Measurements from ENCODE around the gene EGFLAM. TPM values are rescaled to one million over a fixed set of nuclear protein-coding genes. Genes with fewer than 3 reads are reported as not detected.

Gene EGFLAM
- total and polyA plus RNA-seq, 3 donors from 2014 or later, result 12.0 to 38.8 (median 15.2) TPM

DNA sequence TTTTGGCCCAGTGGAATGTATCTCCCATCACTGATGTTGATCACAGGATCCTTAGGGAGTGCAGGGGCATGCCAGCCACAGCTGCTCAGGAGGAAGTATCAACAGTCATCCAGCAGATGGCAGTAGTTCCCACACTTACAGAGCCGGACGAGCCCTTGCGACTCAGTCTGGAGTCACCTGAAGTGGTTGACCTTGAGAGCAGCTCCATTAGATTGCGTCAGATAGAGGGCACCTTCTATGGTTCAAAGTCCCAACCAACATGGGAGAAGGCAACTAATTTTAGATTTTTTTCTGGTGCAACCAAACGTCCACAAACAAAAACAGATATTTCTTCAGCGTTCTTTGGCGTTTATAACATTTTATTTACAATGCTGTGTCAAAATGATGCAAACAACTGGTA, 124.5 kb downstream of the EGFLAM start:
- Histone ChIP-seq H3K27me3 (no peaks in the 10 kb centered on the region), H3K4me3 (no peak overlapping the region), H3K9me3 (no peaks in the 10 kb centered on the region), H3K4me1 (no peaks in the 10 kb centered on the region), H3K27ac (no peak overlapping the region), H3K36me3 (ENCODE audit: low read depth, missing control alignments) (no peaks in the 10 kb centered on the region)
- intact Hi-C loops (cut with DNase I; ENCODE audit: low total_unique reads), result loop anchor here (5.0 kb wide), 1 partner anchor 429 kb away; no protein-coding TSS in a partner anchor
- TF ChIP-seq, protein P1, sequence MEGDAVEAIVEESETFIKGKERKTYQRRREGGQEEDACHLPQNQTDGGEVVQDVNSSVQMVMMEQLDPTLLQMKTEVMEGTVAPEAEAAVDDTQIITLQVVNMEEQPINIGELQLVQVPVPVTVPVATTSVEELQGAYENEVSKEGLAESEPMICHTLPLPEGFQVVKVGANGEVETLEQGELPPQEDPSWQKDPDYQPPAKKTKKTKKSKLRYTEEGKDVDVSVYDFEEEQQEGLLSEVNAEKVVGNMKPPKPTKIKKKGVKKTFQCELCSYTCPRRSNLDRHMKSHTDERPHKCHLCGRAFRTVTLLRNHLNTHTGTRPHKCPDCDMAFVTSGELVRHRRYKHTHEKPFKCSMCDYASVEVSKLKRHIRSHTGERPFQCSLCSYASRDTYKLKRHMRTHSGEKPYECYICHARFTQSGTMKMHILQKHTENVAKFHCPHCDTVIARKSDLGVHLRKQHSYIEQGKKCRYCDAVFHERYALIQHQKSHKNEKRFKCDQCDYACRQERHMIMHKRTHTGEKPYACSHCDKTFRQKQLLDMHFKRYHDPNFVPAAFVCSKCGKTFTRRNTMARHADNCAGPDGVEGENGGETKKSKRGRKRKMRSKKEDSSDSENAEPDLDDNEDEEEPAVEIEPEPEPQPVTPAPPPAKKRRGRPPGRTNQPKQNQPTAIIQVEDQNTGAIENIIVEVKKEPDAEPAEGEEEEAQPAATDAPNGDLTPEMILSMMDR (IDR thresholded peaks at IDR 0.05), result peak; percentile 31 to 70 (median 59)
- no peak for TF ChIP-seq POLR2A (IDR thresholded peaks at IDR 0.05)
- WGBS, 2 donors, result 45 to 55% methylated on average over 7 of the region's 7 CpGs
- peak; percentile 72 for DNase-seq

DNA sequence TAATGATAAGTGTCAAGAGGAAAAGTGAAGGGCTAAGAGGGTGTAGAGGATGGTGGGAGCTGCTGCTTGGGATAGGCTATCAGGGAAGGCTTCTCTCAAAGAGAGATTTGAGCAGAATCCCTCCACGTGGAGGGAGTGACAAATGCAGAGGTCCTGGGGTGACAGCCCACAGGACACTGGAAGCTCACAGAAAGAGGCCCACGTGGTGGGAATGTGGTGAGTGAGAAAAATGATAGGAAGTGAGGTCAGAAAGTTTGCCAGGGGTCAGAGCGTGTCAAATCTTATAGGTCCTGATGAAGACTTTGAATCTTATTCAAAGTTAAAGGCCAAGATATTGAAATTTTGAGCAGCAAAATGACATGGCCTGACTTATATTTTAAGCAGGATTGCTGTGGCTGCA, 125.3 kb downstream of the EGFLAM start:
- intact Hi-C loops (cut with DNase I; ENCODE audit: low total_unique reads), result loop anchor here (5.0 kb wide), 1 partner anchor 429 kb away; no protein-coding TSS in a partner anchor
- no peaks in the 10 kb centered on the region for H3K36me3 ChIP-seq (ENCODE audit: low read depth, missing control alignments)
- no peak overlapping the region for H3K27ac ChIP-seq
- H3K27me3 ChIP-seq, result no peaks in the 10 kb centered on the region
- H3K4me3 ChIP-seq, result no peak overlapping the region
- TF ChIP-seq, protein P1 (IDR thresholded peaks at IDR 0.05), result no peak
- TF ChIP-seq POLR2A (IDR thresholded peaks at IDR 0.05), result no peak
- no peaks in the 10 kb centered on the region for H3K4me1 ChIP-seq
- WGBS, 2 donors, result 71 to 75% methylated on average over 3 of the region's 3 CpGs
- no peaks in the 10 kb centered on the region for H3K9me3 ChIP-seq
- DNase-seq, result no peak

DNA sequence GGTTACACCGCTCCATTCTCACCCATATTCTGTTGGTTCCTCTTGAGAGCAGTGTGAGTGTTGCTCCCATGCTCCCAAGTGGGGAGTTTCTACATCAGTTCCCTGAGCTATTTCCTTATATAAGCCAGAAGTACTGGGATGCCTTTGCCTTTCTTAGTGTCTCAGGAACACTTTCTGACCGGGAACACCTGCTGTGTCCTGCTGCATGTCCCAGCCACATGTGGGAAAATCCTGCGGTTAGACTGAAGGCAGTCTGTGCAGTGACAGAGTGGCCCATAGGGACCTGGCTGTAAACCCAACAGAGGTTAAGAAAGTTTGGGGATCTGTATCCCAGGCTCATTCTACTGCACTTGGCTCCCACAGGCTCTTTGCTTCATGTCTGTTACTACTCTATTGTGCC, 126.0 kb downstream of the EGFLAM start:
- no peaks in the 10 kb centered on the region for H3K36me3 ChIP-seq (ENCODE audit: low read depth, missing control alignments)
- no peak for DNase-seq
- WGBS, 2 donors, result 86 to 92% methylated on average over 3 of the region's 3 CpGs
- H3K4me1 ChIP-seq, result no peaks in the 10 kb centered on the region
- H3K27me3 ChIP-seq, result no peaks in the 10 kb centered on the region
- H3K9me3 ChIP-seq, result no peaks in the 10 kb centered on the region
- H3K4me3 ChIP-seq, result no peak overlapping the region
- intact Hi-C loops (cut with DNase I; ENCODE audit: low total_unique reads), result loop anchor here (5.0 kb wide), 1 partner anchor 428 kb away; no protein-coding TSS in a partner anchor
- no peak overlapping the region for H3K27ac ChIP-seq
- TF ChIP-seq, protein P1 (IDR thresholded peaks at IDR 0.05), result no peak
- TF ChIP-seq POLR2A (IDR thresholded peaks at IDR 0.05), result no peak

DNA sequence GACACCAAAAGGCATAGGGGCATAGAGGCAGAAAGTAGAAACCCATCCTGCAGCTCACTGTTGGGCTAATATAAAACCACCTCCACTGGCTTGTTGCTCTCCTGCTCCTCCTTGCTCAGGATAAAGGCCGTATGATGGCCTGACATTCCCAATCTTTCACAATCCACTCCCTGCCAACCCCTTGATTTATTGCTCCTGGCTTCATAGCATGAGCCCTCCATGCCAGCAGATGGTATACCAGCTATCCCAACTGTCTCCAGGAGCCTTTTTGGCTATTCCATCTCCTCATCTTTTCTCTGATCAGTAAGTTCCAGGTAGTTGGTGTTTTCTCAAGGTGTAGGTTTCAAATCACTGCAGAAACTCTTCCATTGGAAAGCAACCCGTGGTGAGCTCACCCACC, 128.8 kb downstream of the EGFLAM start:
- TF ChIP-seq, protein P1 (IDR thresholded peaks at IDR 0.05), result no peak
- TF ChIP-seq POLR2A (IDR thresholded peaks at IDR 0.05), result no peak
- 86 to 95% methylated on average over 2 of the region's 2 CpGs for WGBS, 2 donors
- intact Hi-C loops (cut with DNase I; ENCODE audit: low total_unique reads), result no loop called here
- H3K27ac ChIP-seq, result no peak overlapping the region
- H3K36me3 ChIP-seq (ENCODE audit: low read depth, missing control alignments), result no peaks in the 10 kb centered on the region
- no peak for DNase-seq
- no peaks in the 10 kb centered on the region for H3K9me3 ChIP-seq
- no peak overlapping the region for H3K4me3 ChIP-seq
- H3K4me1 ChIP-seq, result no peaks in the 10 kb centered on the region
- H3K27me3 ChIP-seq, result no peaks in the 10 kb centered on the region

- H3K36me3 ChIP-seq (ENCODE audit: low read depth, missing control alignments), result no peaks in the 10 kb centered on the region
- no peaks in the 10 kb centered on the region for H3K27me3 ChIP-seq
- 76 to 83% methylated on average over 15 of the region's 15 CpGs for WGBS, 2 donors
- no peaks in the 10 kb centered on the region for H3K9me3 ChIP-seq
- no peaks in the 10 kb centered on the region for H3K4me1 ChIP-seq
- no peak for TF ChIP-seq POLR2A (IDR thresholded peaks at IDR 0.05)
- TF ChIP-seq, protein P1 (IDR thresholded peaks at IDR 0.05), result no peak
- H3K4me3 ChIP-seq, result no peak overlapping the region
- intact Hi-C loops (cut with DNase I; ENCODE audit: low total_unique reads), result no loop called here
- H3K27ac ChIP-seq, result no peak overlapping the region
- peak; percentile 23 for DNase-seq
These were observed 135.3 kb downstream of the EGFLAM start for GRCh38 chr5:38393636-38394035.

All from testis (tissue), 3 donors.